ENCODE data around the gene HSF5.

GRCh38 chr17:58375256-58375655, 113.0 kb downstream of the HSF5 start:
- no peak for TF ChIP-seq ESRRG (CRISPR knock-in tag; IDR thresholded peaks at IDR 0.05)
- no peak for TF ChIP-seq CREB5 (CRISPR knock-in tag; IDR thresholded peaks at IDR 0.05; ENCODE audit: low read depth)
- TF ChIP-seq PATZ1 (CRISPR knock-in tag; IDR thresholded peaks at IDR 0.05; ENCODE audit: borderline replicate concordance): no peak
- TF ChIP-seq CSDC2 (CRISPR knock-in tag; IDR thresholded peaks at IDR 0.05): no peak
- TF ChIP-seq ISL1 (CRISPR knock-in tag; IDR thresholded peaks at IDR 0.05): no peak
- TF ChIP-seq TOX (CRISPR knock-in tag; IDR thresholded peaks at IDR 0.05; ENCODE audit: borderline replicate concordance): no peak
- no peak for TF ChIP-seq ZFP3 (CRISPR knock-in tag; IDR thresholded peaks at IDR 0.05)
- TF ChIP-seq OSR1 (CRISPR knock-in tag; IDR thresholded peaks at IDR 0.05): no peak
- TF ChIP-seq ZNF8 (CRISPR knock-in tag; IDR thresholded peaks at IDR 0.05): no peak
- TF ChIP-seq TCF4 (CRISPR knock-in tag; IDR thresholded peaks at IDR 0.05; ENCODE audit: borderline replicate concordance): no peak
